ENCODE measurements around the gene GPBP1.

DNA sequence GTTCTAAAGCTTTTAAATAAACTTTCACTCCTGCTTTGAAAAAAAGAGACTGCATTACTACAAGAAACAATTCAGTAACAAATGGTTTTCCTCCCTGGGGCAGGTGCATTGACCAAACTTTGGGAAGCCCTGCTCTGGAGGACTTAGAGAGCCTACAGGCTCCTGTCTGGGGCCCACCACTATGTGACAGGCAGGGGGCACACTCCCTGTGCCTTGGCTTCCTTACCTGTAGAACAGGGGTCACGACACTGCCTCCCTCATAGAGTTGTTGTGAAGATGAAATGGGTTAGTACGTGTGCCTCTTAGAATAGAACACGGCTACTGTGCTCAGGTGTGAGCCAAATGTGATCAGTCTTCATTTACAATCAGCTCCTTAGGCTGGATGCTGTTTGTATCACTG lies 130.1 kb downstream of the GPBP1 start:
- TF ChIP-seq, protein P1, sequence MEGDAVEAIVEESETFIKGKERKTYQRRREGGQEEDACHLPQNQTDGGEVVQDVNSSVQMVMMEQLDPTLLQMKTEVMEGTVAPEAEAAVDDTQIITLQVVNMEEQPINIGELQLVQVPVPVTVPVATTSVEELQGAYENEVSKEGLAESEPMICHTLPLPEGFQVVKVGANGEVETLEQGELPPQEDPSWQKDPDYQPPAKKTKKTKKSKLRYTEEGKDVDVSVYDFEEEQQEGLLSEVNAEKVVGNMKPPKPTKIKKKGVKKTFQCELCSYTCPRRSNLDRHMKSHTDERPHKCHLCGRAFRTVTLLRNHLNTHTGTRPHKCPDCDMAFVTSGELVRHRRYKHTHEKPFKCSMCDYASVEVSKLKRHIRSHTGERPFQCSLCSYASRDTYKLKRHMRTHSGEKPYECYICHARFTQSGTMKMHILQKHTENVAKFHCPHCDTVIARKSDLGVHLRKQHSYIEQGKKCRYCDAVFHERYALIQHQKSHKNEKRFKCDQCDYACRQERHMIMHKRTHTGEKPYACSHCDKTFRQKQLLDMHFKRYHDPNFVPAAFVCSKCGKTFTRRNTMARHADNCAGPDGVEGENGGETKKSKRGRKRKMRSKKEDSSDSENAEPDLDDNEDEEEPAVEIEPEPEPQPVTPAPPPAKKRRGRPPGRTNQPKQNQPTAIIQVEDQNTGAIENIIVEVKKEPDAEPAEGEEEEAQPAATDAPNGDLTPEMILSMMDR (IDR thresholded peaks at IDR 0.05): no peak
- no peak for TF ChIP-seq RFX5 (IDR thresholded peaks at IDR 0.05; ENCODE audit: low read length)
- TF ChIP-seq, protein P2, sequence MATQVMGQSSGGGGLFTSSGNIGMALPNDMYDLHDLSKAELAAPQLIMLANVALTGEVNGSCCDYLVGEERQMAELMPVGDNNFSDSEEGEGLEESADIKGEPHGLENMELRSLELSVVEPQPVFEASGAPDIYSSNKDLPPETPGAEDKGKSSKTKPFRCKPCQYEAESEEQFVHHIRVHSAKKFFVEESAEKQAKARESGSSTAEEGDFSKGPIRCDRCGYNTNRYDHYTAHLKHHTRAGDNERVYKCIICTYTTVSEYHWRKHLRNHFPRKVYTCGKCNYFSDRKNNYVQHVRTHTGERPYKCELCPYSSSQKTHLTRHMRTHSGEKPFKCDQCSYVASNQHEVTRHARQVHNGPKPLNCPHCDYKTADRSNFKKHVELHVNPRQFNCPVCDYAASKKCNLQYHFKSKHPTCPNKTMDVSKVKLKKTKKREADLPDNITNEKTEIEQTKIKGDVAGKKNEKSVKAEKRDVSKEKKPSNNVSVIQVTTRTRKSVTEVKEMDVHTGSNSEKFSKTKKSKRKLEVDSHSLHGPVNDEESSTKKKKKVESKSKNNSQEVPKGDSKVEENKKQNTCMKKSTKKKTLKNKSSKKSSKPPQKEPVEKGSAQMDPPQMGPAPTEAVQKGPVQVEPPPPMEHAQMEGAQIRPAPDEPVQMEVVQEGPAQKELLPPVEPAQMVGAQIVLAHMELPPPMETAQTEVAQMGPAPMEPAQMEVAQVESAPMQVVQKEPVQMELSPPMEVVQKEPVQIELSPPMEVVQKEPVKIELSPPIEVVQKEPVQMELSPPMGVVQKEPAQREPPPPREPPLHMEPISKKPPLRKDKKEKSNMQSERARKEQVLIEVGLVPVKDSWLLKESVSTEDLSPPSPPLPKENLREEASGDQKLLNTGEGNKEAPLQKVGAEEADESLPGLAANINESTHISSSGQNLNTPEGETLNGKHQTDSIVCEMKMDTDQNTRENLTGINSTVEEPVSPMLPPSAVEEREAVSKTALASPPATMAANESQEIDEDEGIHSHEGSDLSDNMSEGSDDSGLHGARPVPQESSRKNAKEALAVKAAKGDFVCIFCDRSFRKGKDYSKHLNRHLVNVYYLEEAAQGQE (IDR thresholded peaks at IDR 0.05; ENCODE audit: low read depth, low read length): no peak
- no peak for TF ChIP-seq NRF1 (IDR thresholded peaks at IDR 0.05; ENCODE audit: low read depth, low read length)
- 0 out of 2 replicates have a peak, but pooled peaks have one; percentile 12 for TF ChIP-seq RAD21 (IDR thresholded peaks at IDR 0.05; ENCODE audit: low read length)
- TF ChIP-seq EP300 (IDR thresholded peaks at IDR 0.05; ENCODE audit: borderline replicate concordance in 1 of 2, low read depth in 1 of 2, low read length in 1 of 2): no peak
- TF ChIP-seq TCF12 (IDR thresholded peaks at IDR 0.05): no peak
